IMR-90 (cell line): ENCODE measurements around the gene RMI2. TPM values are rescaled to one million over a fixed set of nuclear protein-coding genes. Genes with fewer than 3 reads are reported as not detected.

ENCODE experiments used
- CEBPB ChIP-seq: IDR thresholded peaks from 2 replicates; pipeline ENCODE4 v1.6.1; 2012; ENCODE audit warnings: low read depth, low read length, improper control_type of control experiment
- POLR2A ChIP-seq: IDR thresholded peaks from 2 replicates; pipeline ENCODE4 v1.6.1; 2012; ENCODE audit warnings: mild to moderate bottlenecking, low read depth, low read length
- RAD21 ChIP-seq: IDR thresholded peaks from 2 replicates; pipeline ENCODE4 v1.6.1; 2012; ENCODE audit warnings: low read length, improper control_type of control experiment
- RCOR1 ChIP-seq: IDR thresholded peaks from 2 replicates; pipeline ENCODE4 v1.6.1; 2012; ENCODE audit warnings: mild to moderate bottlenecking, low read length, improper control_type of control experiment; ENCODE audit not compliant: insufficient replicate concordance
- SMC3 ChIP-seq: fragments of 150-350 bp; IDR thresholded peaks from 2 replicates; pipeline ENCODE4 v1.6.1; 2016; ENCODE audit warnings: low read depth, mild to moderate bottlenecking, antibody characterized with exemption, low read length, moderate library complexity
- polyA plus RNA-seq, 3 experiments: library from polyadenylated mRNA; depleted of rRNA; stranded (reverse); fragments of >200 nt; gene quantifications; 2 replicates each; pipeline ENCODE4 v1.2.3, GENCODE V29; 2012; ENCODE audit warnings: low replicate concordance in 1 of 3
- total RNA-seq: library from RNA; depleted of rRNA; stranded (reverse); fragments of >200 nt; gene quantifications from 2 replicates; pipeline ENCODE4 v1.2.3, GENCODE V29; 2012
- TF ChIP-seq, protein P1 (sequence below): conservative IDR thresholded peaks from 2 replicates; pipeline ENCODE4 v1.5.1; 2012; ENCODE audit warnings: mild to moderate bottlenecking, low read depth, low read length, improper control_type of control experiment

The RMI2 gene
- total and polyA plus RNA-seq, 2 of the 4 experiments (the other 2 are of a cell fraction), result 3.2 to 5.6 TPM

DNA sequence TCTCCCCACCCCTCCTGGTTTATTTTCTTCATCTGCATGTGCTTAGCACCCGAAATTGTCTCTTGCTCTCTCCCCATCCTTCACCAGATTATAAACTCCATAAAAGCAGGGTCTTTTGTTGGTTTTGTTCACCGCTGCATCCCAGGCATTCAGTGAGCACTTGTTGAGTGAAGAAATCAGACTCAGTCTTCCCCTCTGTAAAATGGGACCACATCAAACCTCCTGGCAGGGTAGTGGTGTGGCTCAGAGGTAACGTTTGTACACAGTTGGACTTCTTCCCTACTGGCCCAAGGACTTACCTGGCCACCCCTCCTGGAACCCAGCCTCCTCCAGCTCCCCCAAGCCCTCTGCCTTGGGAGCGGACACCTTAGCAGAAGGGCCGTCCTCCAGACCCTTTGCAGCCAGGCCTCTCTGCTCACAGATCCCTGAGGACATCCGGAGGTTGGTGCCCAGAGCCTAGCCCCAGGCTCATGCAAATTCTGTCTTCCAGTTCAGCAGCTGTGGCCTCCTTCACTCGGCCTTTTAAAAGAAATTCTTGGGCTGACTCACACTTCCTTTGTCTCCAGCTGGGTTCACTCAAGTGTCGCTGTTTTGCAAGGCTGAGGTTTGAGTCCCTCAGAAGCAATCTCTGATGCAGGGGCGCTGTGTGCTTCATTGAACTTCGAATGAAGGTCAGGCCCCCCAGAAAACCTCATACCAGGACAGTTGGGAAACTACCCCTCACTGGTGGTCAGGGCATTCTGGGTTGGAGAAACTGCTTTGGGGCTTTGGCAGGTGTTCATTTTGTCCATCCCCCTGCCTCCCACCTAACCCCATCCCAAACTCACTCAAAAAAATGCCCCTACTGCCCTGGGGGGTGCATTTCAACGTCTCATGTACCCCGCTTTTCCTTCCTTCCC lies 16.8 kb upstream of the RMI2 start (continued):
- no peak for TF ChIP-seq RCOR1
- peak; percentile 96 for TF ChIP-seq CEBPB
- no peak for TF ChIP-seq POLR2A
- TF ChIP-seq SMC3, result 0 out of 2 replicates have a peak, but pooled peaks have one; percentile 3
- TF ChIP-seq, protein P1, sequence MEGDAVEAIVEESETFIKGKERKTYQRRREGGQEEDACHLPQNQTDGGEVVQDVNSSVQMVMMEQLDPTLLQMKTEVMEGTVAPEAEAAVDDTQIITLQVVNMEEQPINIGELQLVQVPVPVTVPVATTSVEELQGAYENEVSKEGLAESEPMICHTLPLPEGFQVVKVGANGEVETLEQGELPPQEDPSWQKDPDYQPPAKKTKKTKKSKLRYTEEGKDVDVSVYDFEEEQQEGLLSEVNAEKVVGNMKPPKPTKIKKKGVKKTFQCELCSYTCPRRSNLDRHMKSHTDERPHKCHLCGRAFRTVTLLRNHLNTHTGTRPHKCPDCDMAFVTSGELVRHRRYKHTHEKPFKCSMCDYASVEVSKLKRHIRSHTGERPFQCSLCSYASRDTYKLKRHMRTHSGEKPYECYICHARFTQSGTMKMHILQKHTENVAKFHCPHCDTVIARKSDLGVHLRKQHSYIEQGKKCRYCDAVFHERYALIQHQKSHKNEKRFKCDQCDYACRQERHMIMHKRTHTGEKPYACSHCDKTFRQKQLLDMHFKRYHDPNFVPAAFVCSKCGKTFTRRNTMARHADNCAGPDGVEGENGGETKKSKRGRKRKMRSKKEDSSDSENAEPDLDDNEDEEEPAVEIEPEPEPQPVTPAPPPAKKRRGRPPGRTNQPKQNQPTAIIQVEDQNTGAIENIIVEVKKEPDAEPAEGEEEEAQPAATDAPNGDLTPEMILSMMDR, result no peak
- no peak for TF ChIP-seq RAD21
